ENCODE data around the gene NFAM1.

Gene NFAM1

GRCh38 chr22:42387631-42388030 lies 44.6 kb downstream of the NFAM1 start:
- no peak for DNase-seq (ENCODE audit: low read depth)
- no peak overlapping the region for H3K4me3 ChIP-seq (ENCODE audit: control insufficient read depth, low read depth, low read length)
- TF ChIP-seq, protein P1, sequence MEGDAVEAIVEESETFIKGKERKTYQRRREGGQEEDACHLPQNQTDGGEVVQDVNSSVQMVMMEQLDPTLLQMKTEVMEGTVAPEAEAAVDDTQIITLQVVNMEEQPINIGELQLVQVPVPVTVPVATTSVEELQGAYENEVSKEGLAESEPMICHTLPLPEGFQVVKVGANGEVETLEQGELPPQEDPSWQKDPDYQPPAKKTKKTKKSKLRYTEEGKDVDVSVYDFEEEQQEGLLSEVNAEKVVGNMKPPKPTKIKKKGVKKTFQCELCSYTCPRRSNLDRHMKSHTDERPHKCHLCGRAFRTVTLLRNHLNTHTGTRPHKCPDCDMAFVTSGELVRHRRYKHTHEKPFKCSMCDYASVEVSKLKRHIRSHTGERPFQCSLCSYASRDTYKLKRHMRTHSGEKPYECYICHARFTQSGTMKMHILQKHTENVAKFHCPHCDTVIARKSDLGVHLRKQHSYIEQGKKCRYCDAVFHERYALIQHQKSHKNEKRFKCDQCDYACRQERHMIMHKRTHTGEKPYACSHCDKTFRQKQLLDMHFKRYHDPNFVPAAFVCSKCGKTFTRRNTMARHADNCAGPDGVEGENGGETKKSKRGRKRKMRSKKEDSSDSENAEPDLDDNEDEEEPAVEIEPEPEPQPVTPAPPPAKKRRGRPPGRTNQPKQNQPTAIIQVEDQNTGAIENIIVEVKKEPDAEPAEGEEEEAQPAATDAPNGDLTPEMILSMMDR (IDR thresholded peaks at IDR 0.05; ENCODE audit: control insufficient read depth, insufficient read depth, low read depth, low read length, missing control alignments), result no peak

DNA sequence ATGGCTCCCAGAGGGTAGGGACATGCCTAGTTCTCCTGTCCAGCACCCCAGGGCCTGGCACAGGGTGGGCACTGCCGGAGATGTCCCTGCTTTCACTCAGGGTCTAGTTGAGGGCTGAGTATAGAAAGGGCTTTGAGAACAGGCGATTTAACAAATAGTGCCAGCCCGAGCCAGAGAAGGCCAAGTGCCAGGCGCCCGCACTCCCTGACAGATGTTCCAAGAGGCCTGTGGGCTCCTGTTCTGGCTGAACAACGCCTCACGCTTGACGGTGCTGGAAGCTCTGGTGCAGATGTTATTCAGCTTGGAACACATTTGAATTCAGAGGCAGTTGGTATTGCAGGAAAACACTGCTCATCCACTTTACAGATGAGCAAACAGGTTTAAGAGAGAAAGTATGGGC lies 46.5 kb downstream of the NFAM1 start:
- DNase-seq (ENCODE audit: low read depth), result no peak
- H3K4me3 ChIP-seq (ENCODE audit: control insufficient read depth, low read depth, low read length), result no peak overlapping the region
- TF ChIP-seq, protein P1 (IDR thresholded peaks at IDR 0.05; ENCODE audit: control insufficient read depth, insufficient read depth, low read depth, low read length, missing control alignments), result no peak

GRCh38 chr22:42384506-42384905 lies 47.7 kb downstream of the NFAM1 start:
- TF ChIP-seq, protein P1 (IDR thresholded peaks at IDR 0.05; ENCODE audit: control insufficient read depth, insufficient read depth, low read depth, low read length, missing control alignments), result no peak
- no peak for DNase-seq (ENCODE audit: low read depth)
- no peak overlapping the region for H3K4me3 ChIP-seq (ENCODE audit: control insufficient read depth, low read depth, low read length)

- no peak for DNase-seq (ENCODE audit: low read depth)
- H3K4me3 ChIP-seq (ENCODE audit: control insufficient read depth, low read depth, low read length), result no peak overlapping the region
- TF ChIP-seq, protein P1 (IDR thresholded peaks at IDR 0.05; ENCODE audit: control insufficient read depth, insufficient read depth, low read depth, low read length, missing control alignments), result no peak
These were observed 48.3 kb downstream of the NFAM1 start for GRCh38 chr22:42383851-42384417.

DNA sequence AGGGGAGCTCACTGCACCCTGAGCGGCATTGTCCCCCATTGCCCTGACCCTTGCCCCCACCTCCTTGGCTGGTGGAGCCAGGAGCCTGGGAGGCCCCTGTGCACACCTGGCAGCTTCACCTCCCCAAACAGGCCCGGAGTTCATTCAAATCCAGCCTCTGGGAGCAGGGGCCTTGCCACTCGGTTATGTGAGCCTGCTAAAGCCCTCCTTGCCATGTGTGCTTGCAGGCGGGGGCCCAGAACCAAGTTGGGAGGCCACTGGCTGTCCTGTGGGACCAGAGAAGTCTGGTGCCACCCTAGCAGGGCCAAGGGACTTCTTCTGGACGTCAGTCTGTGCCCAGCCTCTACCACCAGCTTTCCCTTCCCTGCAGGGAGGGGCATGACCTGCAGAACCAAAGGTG lies 48.9 kb downstream of the NFAM1 start:
- H3K4me3 ChIP-seq (ENCODE audit: control insufficient read depth, low read depth, low read length), result no peak overlapping the region
- no peak for DNase-seq (ENCODE audit: low read depth)
- TF ChIP-seq, protein P1 (IDR thresholded peaks at IDR 0.05; ENCODE audit: control insufficient read depth, insufficient read depth, low read depth, low read length, missing control alignments), result no peak

- H3K4me3 ChIP-seq (ENCODE audit: control insufficient read depth, low read depth, low read length), result no peak overlapping the region
- no peak for DNase-seq (ENCODE audit: low read depth)
- TF ChIP-seq, protein P1 (IDR thresholded peaks at IDR 0.05; ENCODE audit: control insufficient read depth, insufficient read depth, low read depth, low read length, missing control alignments), result no peak
These were observed 51.2 kb downstream of the NFAM1 start for GRCh38 chr22:42380769-42381551.
